B cell (primary cell): ENCODE results near the gene GLCCI1.

Experiments used
- EZH2 ChIP-seq: IDR thresholded peaks from 2 replicates; pipeline ENCODE4 v1.6.1; 2012; ENCODE audit warnings: borderline replicate concordance, low read depth, mild to moderate bottlenecking, moderate library complexity, low read length; ENCODE audit not compliant: insufficient read depth, poor library complexity, severe bottlenecking
- TF ChIP-seq, protein P1 (sequence below): fragments of 200-600 bp; IDR thresholded peaks from one replicate; pipeline ENCODE4 v1.8.0; 2022; ENCODE audit warnings: antibody characterized with exemption, mild to moderate bottlenecking

DNA sequence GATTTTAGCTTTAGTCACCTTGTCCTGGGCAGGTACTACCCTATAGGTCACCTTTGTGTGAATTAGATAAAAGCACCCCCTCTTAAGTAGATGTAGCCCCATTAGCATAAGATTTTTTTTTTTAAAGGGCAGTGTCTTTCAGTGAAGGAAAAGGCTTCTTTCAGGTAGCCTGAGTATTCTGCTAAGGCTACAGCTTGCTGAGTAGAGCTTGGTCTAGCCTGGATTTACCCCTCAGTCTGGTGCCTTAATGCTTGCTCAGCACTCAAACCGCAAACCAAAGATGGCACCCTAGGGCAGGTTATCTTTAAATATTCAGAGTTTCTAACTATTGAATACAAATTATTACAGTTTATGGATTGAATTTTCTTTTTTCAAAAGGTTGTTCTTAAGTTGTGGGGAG lies 83.4 kb downstream of the GLCCI1 start:
- TF ChIP-seq EZH2: no peak
- TF ChIP-seq, protein P1, sequence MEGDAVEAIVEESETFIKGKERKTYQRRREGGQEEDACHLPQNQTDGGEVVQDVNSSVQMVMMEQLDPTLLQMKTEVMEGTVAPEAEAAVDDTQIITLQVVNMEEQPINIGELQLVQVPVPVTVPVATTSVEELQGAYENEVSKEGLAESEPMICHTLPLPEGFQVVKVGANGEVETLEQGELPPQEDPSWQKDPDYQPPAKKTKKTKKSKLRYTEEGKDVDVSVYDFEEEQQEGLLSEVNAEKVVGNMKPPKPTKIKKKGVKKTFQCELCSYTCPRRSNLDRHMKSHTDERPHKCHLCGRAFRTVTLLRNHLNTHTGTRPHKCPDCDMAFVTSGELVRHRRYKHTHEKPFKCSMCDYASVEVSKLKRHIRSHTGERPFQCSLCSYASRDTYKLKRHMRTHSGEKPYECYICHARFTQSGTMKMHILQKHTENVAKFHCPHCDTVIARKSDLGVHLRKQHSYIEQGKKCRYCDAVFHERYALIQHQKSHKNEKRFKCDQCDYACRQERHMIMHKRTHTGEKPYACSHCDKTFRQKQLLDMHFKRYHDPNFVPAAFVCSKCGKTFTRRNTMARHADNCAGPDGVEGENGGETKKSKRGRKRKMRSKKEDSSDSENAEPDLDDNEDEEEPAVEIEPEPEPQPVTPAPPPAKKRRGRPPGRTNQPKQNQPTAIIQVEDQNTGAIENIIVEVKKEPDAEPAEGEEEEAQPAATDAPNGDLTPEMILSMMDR: no peak
